NCI-H2107 treated with DMSO at 0.1 percent for 48 hours (cell line): Measurements from ENCODE around the gene ADD2.

Experiments used
- DNase-seq: peaks from one replicate; lab custom pipeline; 2025; ENCODE audit not compliant: unreplicated experiment; lab: John Stamatoyannopoulos, UW

Gene ADD2

DNA sequence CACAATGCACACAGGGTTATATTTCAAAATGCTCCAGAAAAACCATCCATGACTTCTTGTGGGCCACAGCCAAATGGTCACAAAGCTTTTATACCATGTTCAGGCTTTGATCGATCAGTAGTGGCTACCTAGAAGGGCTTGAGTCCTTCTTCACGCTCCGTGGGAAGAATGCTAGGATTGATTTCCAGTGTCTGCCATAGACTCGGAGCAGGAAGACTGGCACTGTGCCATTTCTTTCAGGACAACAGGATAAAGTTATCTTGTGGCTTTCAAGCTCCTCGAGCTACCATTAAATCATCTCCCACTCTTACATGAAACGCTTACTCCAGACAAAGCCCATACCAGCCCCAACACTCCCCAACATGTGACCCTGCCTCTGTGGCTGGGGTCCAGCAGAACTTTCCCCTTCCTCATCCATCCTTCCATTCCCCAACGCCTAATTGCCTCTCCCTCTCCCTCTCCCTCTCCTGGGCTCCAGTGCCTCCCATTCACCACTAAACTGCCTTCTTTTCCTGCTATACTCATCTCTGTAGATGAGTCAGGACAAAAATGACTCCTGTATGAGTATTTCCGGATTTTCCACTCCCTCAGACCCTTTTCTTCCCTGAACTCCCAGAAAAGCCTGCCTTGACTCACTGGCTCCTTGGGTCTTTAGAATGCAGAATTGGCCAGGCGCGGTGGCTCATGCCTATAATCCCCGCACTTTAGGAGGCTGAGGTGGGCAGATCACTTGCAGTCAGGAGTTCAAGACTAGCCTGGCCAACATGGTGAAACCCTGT lies 40.9 kb downstream of the ADD2 start:
- no peak for DNase-seq

DNA sequence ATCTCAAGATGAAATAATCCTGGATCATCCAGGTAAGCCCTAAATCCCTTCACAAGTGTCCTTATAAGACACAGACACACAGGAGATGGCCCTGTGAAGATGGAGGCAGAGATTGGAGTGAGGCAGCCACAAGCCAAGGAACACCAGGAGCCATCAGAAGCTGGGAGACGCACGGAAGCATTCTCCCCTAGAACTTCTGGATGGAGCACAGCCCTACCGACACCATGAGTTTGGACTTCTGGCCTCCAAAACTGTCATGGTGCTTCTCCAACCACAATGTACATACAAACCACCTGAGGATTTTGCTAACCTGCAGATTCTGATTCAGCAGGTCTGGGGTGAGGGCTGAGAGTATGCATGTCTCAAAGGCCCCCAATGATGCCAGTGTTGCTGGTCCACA lies 42.5 kb downstream of the ADD2 start:
- DNase-seq = no peak

DNA sequence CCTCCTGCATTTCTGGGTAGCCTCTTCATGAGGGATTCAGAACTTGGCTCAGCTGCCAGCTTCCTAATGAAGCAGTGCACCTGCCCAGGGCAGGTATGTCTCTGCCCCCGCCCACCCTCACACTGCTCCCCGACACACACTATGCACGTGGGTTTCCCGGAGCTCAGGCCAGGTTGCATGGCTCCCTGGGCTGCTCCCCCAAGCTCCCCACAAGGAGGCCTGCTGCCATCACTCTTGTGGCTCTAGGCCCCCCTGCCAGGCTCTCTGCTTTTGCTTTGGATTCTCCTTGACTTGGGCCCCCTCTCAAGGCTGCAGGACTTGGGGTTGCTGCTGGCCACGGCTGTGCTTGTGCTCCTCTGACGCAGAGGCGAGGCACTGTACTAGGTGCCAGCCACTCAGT lies 43.6 kb downstream of the ADD2 start:
- no peak for DNase-seq

DNA sequence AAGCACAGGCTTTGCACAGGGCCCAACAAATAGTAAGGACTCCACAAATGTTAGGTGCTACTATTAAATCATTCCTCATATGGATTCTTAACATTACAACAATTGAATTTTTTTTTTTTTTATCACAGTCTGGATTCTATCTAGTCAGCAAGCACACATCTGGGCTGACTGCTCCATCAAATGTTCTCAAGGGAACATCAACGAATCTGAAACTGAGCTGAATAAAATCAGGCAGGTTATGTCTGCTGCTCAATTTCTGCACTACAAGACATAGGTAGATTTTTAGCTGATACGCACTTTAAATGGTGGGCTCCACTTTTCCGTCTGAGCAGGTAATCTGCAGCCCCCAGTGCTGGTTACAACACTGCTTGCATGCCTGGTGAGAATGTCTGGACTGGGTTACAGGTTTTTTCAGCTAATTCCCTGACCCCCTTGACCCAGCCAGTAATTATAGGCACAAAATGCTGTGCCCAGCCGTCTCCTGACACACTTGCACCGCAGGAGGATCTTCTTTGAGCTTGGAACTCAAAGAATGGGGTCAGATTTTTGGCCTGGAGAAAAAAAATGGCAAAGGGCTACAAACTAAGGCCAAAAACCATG lies 44.6 kb downstream of the ADD2 start:
- DNase-seq = no peak

DNA sequence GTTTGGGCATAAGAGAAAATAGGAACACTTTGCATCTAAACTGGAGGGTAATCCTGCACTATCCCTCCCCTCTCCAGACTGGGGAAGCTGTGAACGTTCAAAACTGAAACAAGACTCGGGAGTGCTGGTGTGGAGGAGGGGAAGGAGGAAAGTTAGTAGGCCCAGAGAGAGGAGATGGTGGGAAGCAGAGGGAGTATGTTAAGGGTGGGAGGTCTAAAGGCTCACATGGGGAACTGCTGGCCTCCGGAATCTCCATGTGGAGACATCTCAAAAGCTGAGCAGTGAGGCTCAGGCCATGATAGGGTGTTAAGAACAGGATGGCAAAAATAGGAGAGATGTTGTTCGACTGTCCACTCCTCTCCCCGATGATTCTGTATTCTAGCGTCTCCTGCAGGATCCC lies 47.9 kb downstream of the ADD2 start:
- no peak for DNase-seq

DNA sequence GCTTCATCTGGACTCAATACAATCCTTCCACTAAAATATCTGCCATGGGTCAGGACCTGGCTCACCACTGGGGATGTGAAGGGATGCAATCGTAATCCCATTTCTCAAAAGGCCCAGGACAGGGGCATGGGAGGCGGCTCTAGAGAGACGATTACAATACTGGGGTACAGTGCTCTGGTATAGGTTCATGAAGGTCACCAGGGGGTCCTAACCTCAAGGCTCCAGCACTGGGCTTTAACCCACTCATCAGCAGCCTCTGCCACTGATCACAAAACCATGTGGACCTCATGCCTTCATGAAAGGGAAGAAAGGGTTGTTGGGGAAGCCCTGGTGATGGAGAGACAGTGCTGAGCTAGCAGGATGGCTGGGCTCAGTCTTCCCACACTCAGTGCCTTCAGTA lies 48.8 kb downstream of the ADD2 start:
- DNase-seq = no peak

DNA sequence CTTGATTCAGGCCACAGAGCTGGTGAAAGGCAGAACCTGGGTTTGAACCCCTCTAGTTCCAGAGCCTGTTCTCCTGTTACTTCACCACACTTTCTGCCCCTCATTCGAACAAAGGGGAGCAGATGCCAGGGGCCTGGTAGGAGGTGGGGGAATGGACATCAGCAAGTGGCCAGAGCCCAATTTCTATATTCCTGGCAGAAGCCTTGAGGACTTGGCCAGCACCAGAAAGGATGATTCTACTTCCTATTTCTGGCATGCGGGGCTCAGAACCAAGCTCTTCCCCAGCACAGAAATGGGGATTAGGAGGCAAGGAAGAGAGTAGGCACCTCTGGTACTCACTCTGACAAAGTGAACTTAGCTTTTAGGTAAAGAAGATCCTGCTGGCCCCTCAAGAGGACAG lies 49.3 kb downstream of the ADD2 start:
- DNase-seq = no peak

DNA sequence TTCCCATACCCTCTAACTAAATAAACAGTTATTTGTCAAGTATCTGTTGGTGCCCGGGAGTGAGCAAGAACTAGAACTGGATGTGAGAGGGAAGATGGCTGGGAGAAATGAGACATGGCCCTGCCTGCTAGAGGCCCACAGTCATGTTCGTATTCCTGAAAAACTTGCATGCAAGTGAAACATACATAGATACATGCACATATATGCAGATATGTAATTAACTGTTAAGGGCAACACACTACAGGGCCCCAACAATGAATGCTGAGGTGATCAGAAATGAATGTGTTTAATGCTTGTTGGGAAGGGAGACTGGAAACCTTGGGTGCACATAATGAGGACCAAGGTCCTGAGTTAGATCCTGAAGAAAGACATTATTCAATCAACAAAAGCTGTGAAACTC lies 49.8 kb downstream of the ADD2 start:
- DNase-seq = no peak

DNA sequence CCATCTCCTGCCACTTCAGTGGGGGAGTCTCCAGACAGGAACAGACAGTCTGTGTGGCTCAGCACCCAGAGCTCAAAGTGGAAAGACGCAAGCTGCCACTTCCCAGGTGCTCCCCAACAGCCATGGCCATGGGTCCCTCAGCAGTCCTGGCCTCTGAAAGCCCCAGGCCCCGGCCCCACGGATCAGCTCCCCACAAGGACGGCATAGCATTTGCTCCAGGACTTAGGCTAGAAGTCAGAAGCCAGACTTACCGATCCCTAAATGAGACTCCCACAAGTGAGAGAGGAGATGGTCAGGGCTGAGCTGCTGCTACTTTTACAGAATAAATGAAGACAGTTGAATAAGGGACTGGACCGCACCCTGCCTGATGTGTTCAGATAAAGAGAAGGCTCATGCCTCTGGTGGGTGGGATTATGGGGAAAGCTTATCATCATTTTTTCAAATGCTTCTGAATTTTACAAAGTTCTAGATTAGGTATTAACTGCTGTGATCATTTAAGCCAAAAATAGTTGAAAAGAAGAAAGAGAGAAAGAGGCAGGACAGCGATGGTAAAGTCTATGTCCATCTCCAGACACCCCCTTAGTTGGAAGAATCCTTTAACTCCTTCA lies 50.5 kb downstream of the ADD2 start:
- no peak for DNase-seq

DNA sequence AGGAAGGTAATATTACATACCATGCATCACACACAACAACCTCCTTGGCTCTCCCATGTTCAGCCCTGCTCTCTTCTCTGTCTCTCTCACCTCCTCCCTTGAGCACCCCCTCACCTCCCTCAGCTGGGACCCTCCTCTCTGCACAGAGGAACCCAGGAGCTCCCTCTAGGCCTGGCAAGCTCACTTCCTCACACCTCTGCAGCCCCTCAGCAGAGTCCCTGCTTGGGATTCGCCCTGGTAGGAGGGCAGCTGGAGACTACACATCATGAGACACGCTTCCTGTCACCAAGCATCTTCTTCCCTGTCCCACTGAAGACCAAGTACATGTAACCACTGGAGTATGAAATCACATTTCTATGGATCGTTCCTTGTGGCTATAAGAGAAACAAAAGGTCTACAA lies 51.0 kb downstream of the ADD2 start:
- DNase-seq = no peak

DNA sequence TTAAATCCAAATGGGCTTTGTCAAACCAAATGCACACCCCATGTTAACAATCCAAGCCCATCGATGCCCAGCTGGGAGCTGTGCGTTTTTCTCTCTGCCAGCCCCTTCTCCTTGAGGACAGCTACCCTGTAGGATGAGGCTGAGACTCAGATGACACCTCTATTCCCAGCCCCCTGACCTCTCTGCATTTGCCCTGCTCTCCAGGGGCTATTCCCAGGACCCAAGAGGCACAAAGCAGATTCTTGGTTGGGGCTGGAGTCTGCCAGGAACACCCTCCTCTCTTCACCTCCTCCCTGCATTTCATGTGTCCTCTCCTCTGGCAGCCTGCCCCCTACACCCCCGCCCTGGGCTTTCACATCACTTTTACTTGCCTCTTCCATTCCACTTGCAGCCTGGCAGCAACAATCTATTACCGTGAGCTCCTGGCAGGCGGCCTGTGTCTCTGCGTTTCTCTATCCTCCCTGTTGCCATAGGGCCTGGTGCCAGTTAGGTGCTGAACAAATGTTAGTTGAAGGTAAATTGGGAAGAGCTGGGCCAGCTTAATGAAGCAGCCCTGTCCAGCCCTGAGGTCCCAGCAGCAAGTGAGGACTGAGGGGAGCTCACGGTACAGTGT lies 51.8 kb downstream of the ADD2 start:
- peak; percentile 18 for DNase-seq

DNA sequence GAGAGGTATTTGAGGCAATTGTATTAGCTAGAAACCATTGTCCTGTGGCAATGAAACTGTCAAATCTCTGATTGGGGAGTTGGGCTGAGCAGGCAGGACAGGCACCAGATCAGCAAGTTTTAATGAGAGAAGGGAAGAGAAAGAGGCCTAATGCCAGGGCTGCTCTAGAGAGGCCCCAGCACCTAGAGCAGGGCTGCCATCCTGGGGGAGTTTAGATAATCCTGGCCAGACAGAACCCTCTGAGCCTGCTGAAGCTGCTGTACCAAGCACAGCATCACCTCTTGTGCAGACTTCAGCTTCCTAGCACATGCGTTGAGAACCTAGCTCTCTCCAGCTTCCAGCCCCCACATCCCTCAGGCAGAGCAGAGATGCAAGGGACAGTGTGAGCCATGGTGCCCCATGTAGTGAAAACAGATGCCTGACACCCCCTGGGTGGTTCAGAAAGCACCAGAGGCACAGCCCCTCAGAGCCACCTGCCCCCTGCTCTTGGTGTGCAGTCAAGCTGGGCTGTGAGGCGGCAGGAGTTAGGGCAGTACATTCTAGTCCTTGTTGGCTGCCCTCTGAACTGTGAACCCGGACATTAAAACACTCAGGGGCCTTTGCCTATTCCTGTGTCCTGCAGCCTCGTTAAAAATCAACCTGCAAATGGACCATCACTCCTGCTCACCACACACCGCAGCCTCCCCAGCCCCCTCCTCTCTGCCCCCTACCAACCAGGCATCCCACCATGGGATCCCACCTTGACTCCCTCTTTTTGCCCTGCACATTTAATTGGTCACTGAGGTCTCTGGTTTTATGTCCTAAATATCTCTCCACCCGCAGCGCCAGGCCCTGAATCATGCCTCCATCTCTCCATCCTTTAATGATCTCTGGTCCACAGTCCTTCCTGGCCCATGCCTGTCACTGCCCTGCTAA lies 52.7 kb downstream of the ADD2 start:
- DNase-seq = no peak

DNA sequence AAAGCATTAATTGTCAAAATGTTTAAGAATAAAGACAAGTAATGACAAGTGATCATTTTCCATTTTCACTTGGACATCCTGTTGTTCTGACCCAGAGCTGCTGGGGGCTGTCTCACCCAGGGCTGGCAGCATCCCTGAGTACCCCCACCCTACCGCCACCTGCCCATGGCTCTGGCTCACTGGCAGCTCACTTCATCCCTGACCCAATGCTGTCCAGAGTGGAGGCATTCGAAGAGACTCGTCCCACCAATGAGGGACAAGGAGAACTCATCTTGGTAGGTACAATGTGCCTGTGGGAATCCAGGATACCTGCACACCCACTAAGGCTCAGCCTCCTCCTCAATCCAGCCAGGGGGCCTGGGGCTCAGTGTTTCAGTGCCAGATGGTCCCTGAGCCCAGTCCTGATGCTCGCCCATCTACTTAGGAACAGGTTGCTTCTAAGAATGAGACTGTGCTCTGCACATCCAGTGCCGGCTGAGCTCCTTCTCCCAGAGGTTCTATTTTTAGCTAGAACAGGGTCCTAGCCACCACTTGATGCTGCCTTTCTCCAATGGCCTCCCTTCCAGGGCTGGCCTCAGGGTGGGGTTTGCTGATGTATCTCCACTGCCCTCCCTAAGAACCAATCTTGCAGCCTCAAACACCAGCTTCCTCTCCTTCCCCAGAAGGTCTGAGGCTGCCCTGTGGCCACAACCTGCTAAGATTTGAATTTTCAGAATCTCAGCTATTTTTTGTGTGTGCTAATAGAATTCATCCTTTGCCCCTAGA lies 53.7 kb downstream of the ADD2 start:
- no peak for DNase-seq

DNA sequence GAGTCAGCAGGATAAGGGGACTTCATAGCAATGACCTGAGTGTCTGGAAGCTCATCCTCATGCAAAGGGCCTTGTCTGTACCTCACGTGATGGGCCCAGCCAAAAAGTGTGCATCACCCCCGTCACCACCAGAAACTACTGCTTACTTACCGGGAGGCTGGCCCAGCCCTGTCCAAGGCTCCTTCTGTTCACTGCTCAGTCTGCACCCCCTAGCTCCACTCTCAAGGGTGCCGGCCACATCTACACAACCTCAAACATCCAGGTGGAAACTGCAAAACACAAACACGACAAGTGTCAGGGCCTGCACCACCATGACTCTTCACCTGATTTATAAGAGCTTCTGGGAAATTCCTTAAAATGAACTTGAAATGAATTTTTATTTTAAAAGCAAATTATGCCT lies 55.1 kb downstream of the ADD2 start:
- DNase-seq = no peak

DNA sequence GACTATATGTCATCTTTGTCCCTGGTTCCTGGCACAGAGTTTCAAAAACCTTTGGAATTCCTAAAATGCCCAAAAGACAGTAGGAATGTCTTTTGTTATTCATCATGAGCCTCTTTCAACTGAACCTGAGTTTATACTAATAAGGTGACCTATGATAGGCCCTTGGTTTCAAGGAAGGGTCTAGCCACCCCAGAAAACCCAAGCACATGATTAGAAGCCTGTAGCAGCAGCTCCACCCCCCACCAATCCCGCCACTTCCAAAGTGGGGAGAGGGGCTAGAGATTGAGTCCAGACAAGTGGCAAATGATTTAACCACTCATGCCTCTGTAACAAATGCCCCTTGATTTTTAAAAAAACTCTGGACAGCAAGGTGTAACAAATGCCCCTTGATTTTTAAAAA lies 56.8 kb downstream of the ADD2 start:
- DNase-seq = no peak

DNA sequence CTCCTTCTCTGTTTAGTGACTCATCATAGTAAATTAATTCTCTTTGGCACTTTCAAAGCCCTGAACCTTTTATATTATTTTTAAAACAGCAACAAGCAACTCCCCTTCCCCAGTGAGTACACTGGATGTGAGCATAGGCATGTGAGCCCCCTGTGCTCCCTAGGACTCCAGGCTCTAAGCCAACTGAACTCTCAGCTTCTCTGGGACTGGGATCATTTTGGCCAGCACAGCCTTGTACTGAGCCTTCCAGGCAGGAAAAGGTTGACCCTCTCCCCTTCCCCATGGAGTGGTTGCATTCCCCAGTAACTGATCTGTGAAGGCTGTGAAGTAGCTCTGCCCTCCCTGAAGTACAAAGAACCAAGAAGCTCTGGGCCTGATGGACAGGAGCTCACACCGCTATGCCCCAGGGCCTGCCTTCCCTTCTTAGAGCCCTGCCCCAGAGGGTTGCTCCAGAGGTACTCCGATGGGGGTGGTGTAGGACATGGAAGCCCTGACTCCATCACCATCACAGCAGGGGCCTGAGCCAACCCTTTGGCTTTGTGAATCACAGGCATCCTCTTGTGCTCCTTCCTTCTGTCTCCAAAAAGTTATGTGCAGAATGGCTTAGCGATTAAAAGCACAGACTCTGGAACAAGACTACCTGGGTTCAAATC lies 57.8 kb downstream of the ADD2 start:
- DNase-seq = no peak

DNA sequence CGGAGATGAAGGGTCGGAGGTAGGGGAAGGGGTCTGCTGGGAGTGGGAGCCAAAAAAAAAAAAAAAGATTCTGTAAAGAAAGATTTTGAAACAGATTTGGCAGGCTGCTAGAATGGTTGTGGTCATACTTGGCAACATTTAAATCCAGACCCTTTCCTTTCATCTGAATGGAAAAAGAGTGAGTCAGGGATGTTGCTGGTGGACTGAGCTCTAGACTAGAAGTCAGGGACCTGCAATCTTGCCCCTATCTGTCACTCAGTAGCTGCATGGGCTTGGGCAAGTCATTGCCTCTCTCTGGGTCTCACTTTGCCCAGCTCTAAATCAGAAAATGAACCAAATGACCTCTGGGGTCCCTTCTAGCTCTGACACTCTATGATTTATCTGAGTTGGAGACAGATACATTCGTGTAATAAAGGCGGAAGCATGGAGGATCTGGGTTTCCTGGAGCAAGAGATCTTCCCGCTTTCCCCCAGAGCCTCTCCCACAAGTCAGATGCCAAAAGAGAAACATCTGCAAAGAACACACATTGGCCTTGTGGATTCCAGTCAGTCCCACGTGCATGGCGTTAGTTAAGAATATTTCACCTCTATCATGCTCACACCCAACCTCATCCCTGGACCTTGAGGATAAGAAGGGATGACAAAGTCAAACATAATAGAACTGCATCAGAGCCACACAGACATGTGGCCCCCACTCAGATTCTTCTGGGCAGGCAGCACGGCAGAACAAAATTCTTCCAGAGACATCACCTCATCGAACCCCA lies 58.5 kb downstream of the ADD2 start:
- no peak for DNase-seq

DNA sequence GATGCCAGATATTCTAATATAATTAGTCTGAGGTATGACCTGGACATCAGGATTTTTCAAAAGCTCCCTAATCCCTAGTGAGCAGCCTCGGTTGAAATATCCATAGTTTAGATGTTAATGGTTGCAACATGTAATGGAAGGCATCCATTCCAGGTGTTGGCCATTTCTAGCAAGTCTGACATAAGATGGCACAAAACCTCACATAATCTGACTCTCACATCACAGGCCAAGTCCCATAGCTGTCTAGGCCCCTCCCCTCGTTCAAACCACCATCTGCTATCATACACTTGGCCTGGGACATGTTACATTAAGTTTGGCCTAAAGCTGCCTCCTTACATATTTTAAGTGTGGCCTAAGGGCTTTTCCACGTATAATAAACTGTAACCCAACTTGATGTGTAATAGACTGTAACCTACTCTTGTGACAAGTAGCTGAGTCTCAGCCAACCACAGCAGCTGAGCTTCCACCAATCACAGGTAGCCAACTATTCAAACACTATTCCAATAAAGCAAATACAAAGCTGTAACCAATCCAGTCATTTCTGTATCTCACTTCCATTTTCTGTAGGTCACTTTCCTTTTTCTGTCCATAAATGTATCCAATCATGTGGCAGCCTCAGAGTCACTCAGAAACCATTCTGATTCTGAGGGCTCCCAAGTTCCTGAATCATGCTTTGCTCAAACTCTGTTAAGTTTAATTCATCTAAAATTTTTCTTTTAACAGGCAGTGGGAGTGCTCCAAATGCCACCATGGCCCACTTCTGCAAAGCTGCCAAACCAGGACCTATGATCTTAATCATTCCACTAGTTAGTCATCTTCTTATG lies 59.4 kb downstream of the ADD2 start:
- DNase-seq = no peak
